Hepatocyte (in vitro differentiated cells): ENCODE measurements around the gene FBXW2.

Experiments used
- CTCF ChIP-seq: fragments of 200-600 bp; sonication (generic); IDR thresholded peaks from 2 replicates; pipeline ENCODE4 v1.5.1; 2016; ENCODE audit warnings: antibody characterized with exemption, mild to moderate bottlenecking; ENCODE audit not compliant: poor library complexity
- EZH2 ChIP-seq: fragments of 200-600 bp; sonication (generic); IDR thresholded peaks from 2 replicates; pipeline ENCODE4 v1.6.1; 2016; ENCODE audit warnings: antibody characterized with exemption, mild to moderate bottlenecking, borderline replicate concordance
- EZH2phosphoT487 ChIP-seq: fragments of 200-600 bp; sonication (generic); IDR thresholded peaks from one replicate; pipeline ENCODE4 v1.6.1; 2018; ENCODE audit warnings: antibody characterized with exemption, mild to moderate bottlenecking, low read depth, moderate library complexity; ENCODE audit not compliant: unreplicated experiment, severe bottlenecking

GRCh38 chr9:120720404-120720803 is 72.8 kb downstream of the FBXW2 start:
- TF ChIP-seq CTCF (no peak), EZH2 (no peak), EZH2phosphoT487 (no peak)
